ENCODE data around the gene CSKMT.

DNA sequence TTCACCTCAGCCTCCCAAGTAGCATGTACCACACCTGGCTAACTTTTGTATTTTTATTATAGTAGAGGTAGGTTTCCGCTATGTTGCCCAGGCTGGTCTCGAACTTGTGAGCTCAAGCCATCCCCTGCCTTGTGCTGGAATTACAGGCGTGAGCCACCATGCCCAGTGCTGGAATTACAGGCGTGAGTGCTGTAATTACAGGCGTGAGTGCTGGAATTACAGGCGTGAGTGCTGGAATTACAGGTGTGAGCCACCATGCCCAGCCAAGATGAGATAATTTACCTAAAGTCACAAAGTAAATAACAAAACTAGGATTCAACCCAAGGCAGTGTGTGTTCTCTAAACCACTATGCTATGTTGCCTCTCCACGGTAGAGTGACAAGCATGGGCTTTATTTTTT, 17.4 kb downstream of the CSKMT start:
- TF ChIP-seq POLR2A (IDR thresholded peaks at IDR 0.05; ENCODE audit: low read length) = no peak
- TF ChIP-seq GATA1 (IDR thresholded peaks at IDR 0.05; ENCODE audit: low read depth, low read length) = no peak

Data from erythroblast (primary cell).